Medulla oblongata (tissue), 1 donor: ENCODE measurements around the gene PRR23B.

Experiments used
- DNase-seq: peaks from one replicate; pipeline ENCODE4 v3.0.0-alpha.2; 2015; ENCODE audit errors: extremely low spot score

PRR23B gene

GRCh38 chr3:138974462-138974861, 46.3 kb downstream of the PRR23B start:
- DNase-seq: no peak

DNA sequence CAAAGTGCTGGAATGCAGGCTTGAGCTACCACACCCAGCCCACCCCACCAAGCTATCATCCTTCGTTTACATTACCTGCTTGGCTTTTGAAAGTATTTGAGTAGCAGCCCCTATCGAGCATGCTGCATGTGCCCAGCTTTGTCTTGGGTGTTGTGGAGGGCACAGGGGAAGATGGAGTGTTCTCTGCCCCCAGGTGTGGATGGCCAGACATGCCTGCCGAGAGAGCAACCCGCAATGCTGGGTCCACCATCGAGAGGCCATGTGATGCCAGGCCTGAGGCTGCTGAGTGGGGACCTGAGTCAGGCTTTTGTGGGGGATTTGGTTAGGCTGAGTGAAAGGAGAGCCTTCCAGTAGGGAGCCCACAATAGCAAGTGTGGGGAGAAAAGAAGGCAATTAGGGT, 47.8 kb downstream of the PRR23B start:
- no peak for DNase-seq

DNA sequence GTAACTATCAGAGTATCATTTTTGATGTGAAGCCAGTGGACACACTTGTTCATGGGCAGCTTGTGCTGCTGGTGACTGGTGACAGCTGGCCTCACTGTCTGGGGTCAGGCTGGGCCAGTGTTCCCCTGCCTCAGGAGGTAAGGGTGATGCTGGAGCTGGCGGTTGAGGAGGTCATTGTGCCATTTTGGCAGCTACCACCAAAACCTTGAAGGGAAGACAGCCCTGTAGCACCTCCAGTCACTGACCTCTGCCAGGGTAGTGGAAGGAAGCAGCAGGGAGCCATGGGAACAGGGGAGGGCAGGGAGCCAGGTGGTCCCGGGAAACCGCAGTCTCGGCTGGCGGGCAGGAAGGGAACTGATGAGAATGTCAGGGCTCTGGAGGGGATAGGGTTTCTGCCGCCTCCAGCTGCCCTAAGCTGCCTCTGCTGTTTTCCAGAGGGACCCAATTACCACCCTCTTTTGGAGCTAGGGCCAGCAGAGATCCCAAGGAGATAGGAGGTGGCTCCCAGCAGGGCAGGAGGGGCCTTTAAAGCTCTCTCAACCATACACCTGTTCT, 48.9 kb downstream of the PRR23B start:
- no peak for DNase-seq
